Measurements from ENCODE around the gene CD36. TPM values are rescaled to one million over a fixed set of nuclear protein-coding genes. Genes with fewer than 3 reads are reported as not detected.

CD36 gene
- total and polyA plus RNA-seq, 2 donors (not counting 3 experiments of a cell fraction or from before 2014, with no cell fraction given), result 0.58 to 0.87 TPM

DNA sequence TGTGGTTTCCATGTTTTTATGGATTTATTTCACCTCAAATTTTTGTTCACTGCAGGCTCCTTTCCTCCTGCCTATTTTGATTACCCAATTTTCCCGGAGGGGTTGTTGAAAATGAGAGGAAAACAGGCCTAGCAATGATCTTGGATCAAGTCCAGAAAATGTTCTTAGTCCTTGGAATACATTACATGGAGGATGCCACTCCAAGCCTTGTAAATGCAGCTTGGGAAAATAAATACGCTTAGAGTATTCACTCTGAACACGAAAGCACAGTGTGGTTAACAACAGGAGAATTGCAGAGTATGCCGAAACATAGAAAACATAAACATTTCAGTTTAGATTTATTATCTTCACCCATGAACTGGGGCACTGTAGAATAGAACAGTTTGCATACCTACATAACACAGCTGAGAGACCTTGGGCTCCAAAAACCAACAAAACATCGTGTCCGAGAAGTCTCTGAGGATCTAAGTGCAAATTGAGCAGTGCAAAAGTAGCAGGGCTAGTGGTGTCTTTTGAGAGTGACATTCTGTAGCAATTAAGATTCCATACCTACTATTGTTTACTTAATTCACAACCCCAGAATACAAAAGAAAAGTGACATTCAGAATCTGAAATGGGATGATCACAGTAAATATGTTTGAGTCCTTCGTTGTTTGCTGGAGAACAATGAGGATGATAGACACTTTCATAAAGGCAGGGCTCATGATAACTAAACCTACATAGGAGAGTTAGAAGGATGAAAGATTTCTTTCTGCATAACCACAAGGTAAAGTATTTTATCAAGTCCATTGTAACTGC is 7.6 kb upstream of the CD36 start:
- intact Hi-C loops (cut with micrococcal nuclease) (no loop called here), dilution Hi-C loops (cut with MboI; ENCODE audit: extremely low pct_ligation_motif_present, low sequenced_read_pairs) (no loop called here)
- Histone ChIP-seq H3K27me3 (ENCODE audit: control insufficient read depth in 2 of 2, insufficient read depth in 2 of 2, low read length in 2 of 2) (peaks cover 0 to 2% of the 10 kb centered on the region in 2 experiments), H4K20me1 (replicated peaks; ENCODE audit: control insufficient read depth, extremely low read depth, insufficient read depth, low read length) (no peaks in the 10 kb centered on the region), H3K36me3 (ENCODE audit: control insufficient read depth in 2 of 2, extremely low read depth in 1 of 2, insufficient read depth in 2 of 2, low read length in 2 of 2) (no peaks in the 10 kb centered on the region), H3K9me3 (replicated peaks; ENCODE audit: control insufficient read depth, insufficient read depth, low read length) (no peaks in the 10 kb centered on the region), H3K27ac (ENCODE audit: insufficient read depth, low read depth, low read length) (no peak overlapping the region), H3K9ac (replicated peaks; ENCODE audit: extremely low read depth, insufficient read depth, low read length) (no peak overlapping the region), H3K79me2 (ENCODE audit: control insufficient read depth, insufficient read depth, low read length) (no peaks in the 10 kb centered on the region), H3K4me3 (replicated peaks in 1 of 3; ENCODE audit: insufficient read depth in 1 of 3, low read depth in 1 of 3, low read length in 3 of 3) (no peak overlapping the region), H2AFZ (ENCODE audit: low read depth, low read length) (no peak overlapping the region), H3K9me1 (replicated peaks; ENCODE audit: control insufficient read depth, extremely low read depth, insufficient read depth, low read length) (no peaks in the 10 kb centered on the region), H3K4me2 (ENCODE audit: insufficient read depth, low read length) (no peak overlapping the region), H3K4me1 (ENCODE audit: control insufficient read depth, extremely low read depth, insufficient read depth, low read length) (no peaks in the 10 kb centered on the region)
- POLR2A ChIA-PET, result no interaction called here
- FAIRE-seq (no peak), DNase-seq (ENCODE audit: low read depth, low spot score) (no peak)
- no TSS peak for BruUV-seq (replicated peaks)
- CTCF ChIA-PET, result no interaction called here
- TF ChIP-seq EZH2 (IDR thresholded peaks at IDR 0.05; ENCODE audit: borderline replicate concordance, low read depth, low read length, severe bottlenecking) (no peak), POLR2A (IDR thresholded peaks at IDR 0.05; ENCODE audit: low read depth, low read length) (no peak)

DNA sequence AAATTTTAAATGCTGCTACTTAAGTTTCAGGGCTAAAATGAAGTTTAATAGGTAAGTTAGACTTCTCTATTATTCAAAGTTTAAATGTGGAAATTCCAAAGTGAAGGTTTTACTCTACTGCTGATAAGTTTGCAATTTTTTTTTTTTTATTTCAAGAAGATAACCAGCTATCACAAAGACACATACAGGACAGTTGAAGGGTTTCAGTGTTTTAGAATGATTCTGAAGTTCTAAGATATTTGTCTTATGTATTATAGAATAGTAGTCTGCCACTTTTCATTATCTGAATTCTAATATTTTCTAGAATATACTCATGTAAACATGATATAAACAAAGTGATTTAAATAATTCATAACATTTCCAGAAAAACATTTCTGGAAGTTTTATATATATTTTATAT is 7.0 kb upstream of the CD36 start:
- Histone ChIP-seq H2AFZ (ENCODE audit: low read depth, low read length) (no peak overlapping the region), H3K9ac (replicated peaks; ENCODE audit: extremely low read depth, insufficient read depth, low read length) (no peak overlapping the region), H3K9me3 (replicated peaks; ENCODE audit: control insufficient read depth, insufficient read depth, low read length) (no peaks in the 10 kb centered on the region), H3K36me3 (ENCODE audit: control insufficient read depth in 2 of 2, extremely low read depth in 1 of 2, insufficient read depth in 2 of 2, low read length in 2 of 2) (no peaks in the 10 kb centered on the region), H3K9me1 (replicated peaks; ENCODE audit: control insufficient read depth, extremely low read depth, insufficient read depth, low read length) (no peaks in the 10 kb centered on the region), H3K27me3 (ENCODE audit: control insufficient read depth in 2 of 2, insufficient read depth in 2 of 2, low read length in 2 of 2) (peaks cover 0 to 2% of the 10 kb centered on the region in 2 experiments), H3K4me3 (replicated peaks in 1 of 3; ENCODE audit: insufficient read depth in 1 of 3, low read depth in 1 of 3, low read length in 3 of 3) (no peak overlapping the region), H4K20me1 (replicated peaks; ENCODE audit: control insufficient read depth, extremely low read depth, insufficient read depth, low read length) (no peaks in the 10 kb centered on the region), H3K4me2 (ENCODE audit: insufficient read depth, low read length) (no peak overlapping the region), H3K79me2 (ENCODE audit: control insufficient read depth, insufficient read depth, low read length) (no peaks in the 10 kb centered on the region), H3K27ac (ENCODE audit: insufficient read depth, low read depth, low read length) (no peak overlapping the region), H3K4me1 (ENCODE audit: control insufficient read depth, extremely low read depth, insufficient read depth, low read length) (no peaks in the 10 kb centered on the region)
- DNase-seq (ENCODE audit: low read depth, low spot score), result no peak
- dilution Hi-C loops (cut with MboI; ENCODE audit: extremely low pct_ligation_motif_present, low sequenced_read_pairs), result no loop called here
- BruUV-seq (replicated peaks), result no TSS peak
- ChIA-PET POLR2A (no interaction called here), CTCF (interaction anchor here (0.8 kb wide), 1 partner anchor 9 kb away, joined by 4 read pairs; no protein-coding TSS in a partner anchor)
- no peak for FAIRE-seq
- intact Hi-C loops (cut with micrococcal nuclease), result no loop called here
- TF ChIP-seq JUN (IDR thresholded peaks at IDR 0.05; ENCODE audit: borderline replicate concordance, insufficient read depth, insufficient read length, low read depth) (no peak), MYC (IDR thresholded peaks at IDR 0.05; ENCODE audit: low read depth, low read length) (no peak), POLR2AphosphoS5 (IDR thresholded peaks at IDR 0.05; ENCODE audit: insufficient read depth, low read depth, low read length) (no peak), POLR2A (IDR thresholded peaks at IDR 0.05; ENCODE audit: low read depth, low read length) (no peak), EZH2 (IDR thresholded peaks at IDR 0.05; ENCODE audit: borderline replicate concordance, low read depth, low read length, severe bottlenecking) (no peak), GATA2 (IDR thresholded peaks at IDR 0.05; ENCODE audit: insufficient read depth, insufficient read length, low read depth, low read length) (no peak), FOS (IDR thresholded peaks at IDR 0.05; ENCODE audit: borderline replicate concordance, insufficient read depth, low read length) (no peak)
- TF ChIP-seq, protein P1, sequence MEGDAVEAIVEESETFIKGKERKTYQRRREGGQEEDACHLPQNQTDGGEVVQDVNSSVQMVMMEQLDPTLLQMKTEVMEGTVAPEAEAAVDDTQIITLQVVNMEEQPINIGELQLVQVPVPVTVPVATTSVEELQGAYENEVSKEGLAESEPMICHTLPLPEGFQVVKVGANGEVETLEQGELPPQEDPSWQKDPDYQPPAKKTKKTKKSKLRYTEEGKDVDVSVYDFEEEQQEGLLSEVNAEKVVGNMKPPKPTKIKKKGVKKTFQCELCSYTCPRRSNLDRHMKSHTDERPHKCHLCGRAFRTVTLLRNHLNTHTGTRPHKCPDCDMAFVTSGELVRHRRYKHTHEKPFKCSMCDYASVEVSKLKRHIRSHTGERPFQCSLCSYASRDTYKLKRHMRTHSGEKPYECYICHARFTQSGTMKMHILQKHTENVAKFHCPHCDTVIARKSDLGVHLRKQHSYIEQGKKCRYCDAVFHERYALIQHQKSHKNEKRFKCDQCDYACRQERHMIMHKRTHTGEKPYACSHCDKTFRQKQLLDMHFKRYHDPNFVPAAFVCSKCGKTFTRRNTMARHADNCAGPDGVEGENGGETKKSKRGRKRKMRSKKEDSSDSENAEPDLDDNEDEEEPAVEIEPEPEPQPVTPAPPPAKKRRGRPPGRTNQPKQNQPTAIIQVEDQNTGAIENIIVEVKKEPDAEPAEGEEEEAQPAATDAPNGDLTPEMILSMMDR (IDR thresholded peaks at IDR 0.05; ENCODE audit: extremely low read depth in 1 of 2, insufficient read depth in 1 of 2, low read depth in 1 of 2, low read length in 2 of 2), result no peak
- TF ChIP-seq, protein P2, sequence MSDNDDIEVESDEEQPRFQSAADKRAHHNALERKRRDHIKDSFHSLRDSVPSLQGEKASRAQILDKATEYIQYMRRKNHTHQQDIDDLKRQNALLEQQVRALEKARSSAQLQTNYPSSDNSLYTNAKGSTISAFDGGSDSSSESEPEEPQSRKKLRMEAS (IDR thresholded peaks at IDR 0.05; ENCODE audit: insufficient read depth, insufficient read length), result no peak
